ENCODE measurements around the gene USP6.
"Not testable (repeated sequence)": the region's sequence is repeated elsewhere in the genome, so short reads cannot be mapped to it uniquely, and the experiment has no call there.

USP6 gene

DNA sequence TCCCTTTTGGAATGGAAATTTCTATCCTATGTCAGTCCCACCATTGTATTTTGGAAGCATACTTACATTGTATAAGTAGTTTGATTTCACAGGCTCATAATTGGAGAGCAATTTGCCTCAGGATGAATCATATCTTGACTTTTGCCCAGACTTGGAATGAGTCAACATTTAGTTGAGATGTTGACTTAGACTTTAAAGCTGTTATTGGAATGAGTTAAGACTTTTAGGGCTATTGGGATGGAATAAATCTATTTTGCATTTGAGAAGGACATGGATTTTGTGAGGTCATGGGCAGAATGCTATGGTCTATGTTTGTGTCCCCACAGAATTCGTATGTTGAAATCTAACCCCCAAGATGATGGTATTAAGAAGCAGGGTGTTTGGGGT, 88.1 kb downstream of the USP6 start:
- Histone ChIP-seq H3K36me3 (ENCODE audit: control insufficient read depth in 4 of 4, insufficient read depth in 4 of 4, low read length in 3 of 4) (no peaks in the 10 kb centered on the region), H3K27ac (ENCODE audit: insufficient read depth in 1 of 2, low read depth in 1 of 2, low read length in 2 of 2, poor library complexity in 1 of 2, severe bottlenecking in 2 of 2) (no peak overlapping the region), H3K4me3 (ENCODE audit: control insufficient read depth in 1 of 7, extremely low read depth in 1 of 7, insufficient read depth in 4 of 7, low read depth in 2 of 7, low read length in 6 of 7) (no peak overlapping the region), H3K27me3 (replicated peaks in 2 of 5; ENCODE audit: control insufficient read depth in 4 of 5, insufficient read depth in 5 of 5, low read length in 4 of 5) (no peaks in the 10 kb centered on the region), H3K4me1 (ENCODE audit: control extremely low read depth in 1 of 4, control insufficient read depth in 4 of 4, insufficient read depth in 4 of 4, low read length in 3 of 4) (no peaks in the 10 kb centered on the region), H3K9me3 (ENCODE audit: control extremely low read depth in 1 of 5, control insufficient read depth in 4 of 5, insufficient read depth in 2 of 5, low read depth in 1 of 5, low read length in 4 of 5) (no peaks in the 10 kb centered on the region)
- ChIA-PET CTCF (no interaction called here), POLR2A (interaction anchor here (0.6 kb wide), 1 partner anchor 36 kb away, joined by 3 read pairs; no protein-coding TSS in a partner anchor)
- DNase-seq: no peak
- WGBS (ENCODE audit: insufficient coverage): 67% methylated on average over 1 of the region's 1 CpG

DNA sequence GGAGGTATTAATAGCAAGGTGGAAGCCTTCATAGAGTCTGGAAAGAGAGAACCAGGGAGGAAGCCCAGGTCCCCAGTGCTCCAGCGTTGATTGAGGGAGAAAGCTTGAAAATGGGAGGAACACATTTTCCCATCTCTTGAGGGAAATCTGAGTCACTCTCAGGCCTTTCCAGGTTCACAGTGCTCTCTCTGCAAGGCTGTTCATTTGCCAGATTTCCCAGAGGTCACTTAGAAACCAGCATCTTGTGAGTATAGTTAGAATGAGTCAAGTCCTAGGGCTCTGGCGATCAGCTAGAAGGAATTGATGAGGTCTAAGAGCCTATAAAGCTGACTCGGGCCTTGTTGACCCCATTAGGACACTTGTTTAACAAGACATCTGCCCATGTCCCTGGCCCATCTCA, 93.6 kb downstream of the USP6 start:
- 100% methylated on average over 2 of the region's 3 CpGs for WGBS (ENCODE audit: insufficient coverage)
- Histone ChIP-seq H3K27me3 (replicated peaks in 2 of 5; ENCODE audit: control insufficient read depth in 4 of 5, insufficient read depth in 5 of 5, low read length in 4 of 5) (no peaks in the 10 kb centered on the region), H3K4me3 (ENCODE audit: control insufficient read depth in 1 of 7, extremely low read depth in 1 of 7, insufficient read depth in 4 of 7, low read depth in 2 of 7, low read length in 6 of 7) (no peak overlapping the region), H3K27ac (ENCODE audit: insufficient read depth in 1 of 2, low read depth in 1 of 2, low read length in 2 of 2, poor library complexity in 1 of 2, severe bottlenecking in 2 of 2) (no peak overlapping the region), H3K9me3 (ENCODE audit: control extremely low read depth in 1 of 5, control insufficient read depth in 4 of 5, insufficient read depth in 2 of 5, low read depth in 1 of 5, low read length in 4 of 5) (no peaks in the 10 kb centered on the region), H3K36me3 (ENCODE audit: control insufficient read depth in 4 of 4, insufficient read depth in 4 of 4, low read length in 3 of 4) (peaks cover 0 to 3% (median 0%) of the 10 kb centered on the region in 4 experiments), H3K4me1 (ENCODE audit: control extremely low read depth in 1 of 4, control insufficient read depth in 4 of 4, insufficient read depth in 4 of 4, low read length in 3 of 4) (no peaks in the 10 kb centered on the region)
- ChIA-PET POLR2A (no interaction called here), CTCF (no interaction called here)
- no peak for DNase-seq

DNA sequence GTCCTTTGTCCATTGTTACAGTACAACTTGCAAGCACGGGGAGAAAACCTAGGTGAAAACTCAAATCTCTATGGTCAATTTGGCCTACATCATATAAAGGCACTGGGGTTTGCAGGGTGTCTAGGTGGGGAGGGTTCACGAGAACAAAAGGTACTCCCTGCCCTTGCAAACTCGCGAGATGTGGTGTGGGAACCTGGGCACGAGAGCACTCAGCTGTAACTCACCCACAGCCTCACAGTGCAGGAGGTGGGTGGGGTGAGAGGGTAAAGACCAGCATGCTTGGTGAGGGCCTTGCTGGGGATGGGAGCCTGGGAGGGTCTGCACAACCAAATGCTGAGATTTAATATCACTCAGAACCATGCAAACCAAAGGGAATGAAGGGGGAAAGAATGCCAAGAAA, 94.3 kb downstream of the USP6 start:
- CTCF ChIA-PET: no interaction called here
- no peaks in the 10 kb centered on the region for H3K27me3 ChIP-seq (replicated peaks in 2 of 5; ENCODE audit: control insufficient read depth in 4 of 5, insufficient read depth in 5 of 5, low read length in 4 of 5)
- DNase-seq: no peak
- POLR2A ChIA-PET: no interaction called here
- no peak overlapping the region for H3K4me3 ChIP-seq (ENCODE audit: control insufficient read depth in 1 of 7, extremely low read depth in 1 of 7, insufficient read depth in 4 of 7, low read depth in 2 of 7, low read length in 6 of 7)
- H3K27ac ChIP-seq (ENCODE audit: insufficient read depth in 1 of 2, low read depth in 1 of 2, low read length in 2 of 2, poor library complexity in 1 of 2, severe bottlenecking in 2 of 2): no peak overlapping the region
- H3K4me1 ChIP-seq (ENCODE audit: control extremely low read depth in 1 of 4, control insufficient read depth in 4 of 4, insufficient read depth in 4 of 4, low read length in 3 of 4): no peaks in the 10 kb centered on the region
- 100% methylated on average over 1 of the region's 5 CpGs for WGBS (ENCODE audit: insufficient coverage)
- H3K36me3 ChIP-seq (ENCODE audit: control insufficient read depth in 4 of 4, insufficient read depth in 4 of 4, low read length in 3 of 4): peaks cover 0 to 3% (median 1%) of the 10 kb centered on the region in 4 experiments
- H3K9me3 ChIP-seq (ENCODE audit: control extremely low read depth in 1 of 5, control insufficient read depth in 4 of 5, insufficient read depth in 2 of 5, low read depth in 1 of 5, low read length in 4 of 5): no peaks in the 10 kb centered on the region

DNA sequence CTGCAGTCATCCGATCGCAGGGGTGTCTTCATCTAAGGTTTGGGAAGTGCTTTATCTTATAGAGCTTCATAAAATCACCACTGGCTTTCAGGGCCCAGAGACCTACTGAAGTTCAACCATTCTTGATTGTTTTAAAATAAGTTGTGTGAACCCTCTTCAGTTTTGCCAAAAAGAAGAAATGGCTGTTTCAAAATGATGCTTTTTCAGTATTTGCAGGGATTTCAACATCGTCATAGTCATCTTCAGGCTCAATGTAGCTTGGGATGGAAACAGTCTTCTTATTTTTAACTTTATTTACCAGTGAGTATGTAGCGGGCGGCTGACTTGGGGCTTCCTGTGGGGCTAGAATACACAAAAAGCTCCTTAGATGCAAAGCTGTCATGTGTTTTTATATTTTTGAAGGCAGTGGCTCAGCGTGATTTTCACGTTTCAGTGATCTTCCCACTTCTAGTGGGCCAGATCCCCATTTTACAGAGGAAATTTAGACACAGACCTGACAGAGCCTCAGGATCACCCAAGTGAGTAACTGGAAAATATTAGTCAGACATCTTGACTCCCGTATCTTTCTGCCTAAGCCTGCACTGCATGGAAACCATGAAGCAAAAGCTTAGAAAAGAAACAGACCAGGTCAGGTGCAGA, 94.9 kb downstream of the USP6 start:
- no peaks in the 10 kb centered on the region for H3K9me3 ChIP-seq (ENCODE audit: control extremely low read depth in 1 of 5, control insufficient read depth in 4 of 5, insufficient read depth in 2 of 5, low read depth in 1 of 5, low read length in 4 of 5)
- 100% methylated on average over 4 of the region's 8 CpGs for WGBS (ENCODE audit: insufficient coverage)
- H3K27me3 ChIP-seq (replicated peaks in 2 of 5; ENCODE audit: control insufficient read depth in 4 of 5, insufficient read depth in 5 of 5, low read length in 4 of 5): no peaks in the 10 kb centered on the region
- no peak for DNase-seq
- ChIA-PET CTCF (interaction anchor here (1.1 kb wide), 1 partner anchor 12 kb away, joined by 3 read pairs; no protein-coding TSS in a partner anchor), POLR2A (no interaction called here)
- H3K36me3 ChIP-seq (ENCODE audit: control insufficient read depth in 4 of 4, insufficient read depth in 4 of 4, low read length in 3 of 4): peaks cover 0 to 4% (median 1%) of the 10 kb centered on the region in 4 experiments
- H3K27ac ChIP-seq (ENCODE audit: insufficient read depth in 1 of 2, low read depth in 1 of 2, low read length in 2 of 2, poor library complexity in 1 of 2, severe bottlenecking in 2 of 2): no peak overlapping the region
- no peaks in the 10 kb centered on the region for H3K4me1 ChIP-seq (ENCODE audit: control extremely low read depth in 1 of 4, control insufficient read depth in 4 of 4, insufficient read depth in 4 of 4, low read length in 3 of 4)
- no peak overlapping the region for H3K4me3 ChIP-seq (ENCODE audit: control insufficient read depth in 1 of 7, extremely low read depth in 1 of 7, insufficient read depth in 4 of 7, low read depth in 2 of 7, low read length in 6 of 7)

- no peaks in the 10 kb centered on the region for H3K9me3 ChIP-seq (ENCODE audit: control extremely low read depth in 1 of 5, control insufficient read depth in 4 of 5, insufficient read depth in 2 of 5, low read depth in 1 of 5, low read length in 4 of 5)
- DNase-seq: no peak
- H3K4me1 ChIP-seq (ENCODE audit: control extremely low read depth in 1 of 4, control insufficient read depth in 4 of 4, insufficient read depth in 4 of 4, low read length in 3 of 4): no peaks in the 10 kb centered on the region
- 100% methylated on average over 4 of the region's 7 CpGs for WGBS (ENCODE audit: insufficient coverage)
- H3K27ac ChIP-seq (ENCODE audit: insufficient read depth in 1 of 2, low read depth in 1 of 2, low read length in 2 of 2, poor library complexity in 1 of 2, severe bottlenecking in 2 of 2): no peak overlapping the region
- H3K4me3 ChIP-seq (ENCODE audit: control insufficient read depth in 1 of 7, extremely low read depth in 1 of 7, insufficient read depth in 4 of 7, low read depth in 2 of 7, low read length in 6 of 7): no peak overlapping the region
- POLR2A ChIA-PET: no interaction called here
- H3K36me3 ChIP-seq (ENCODE audit: control insufficient read depth in 4 of 4, insufficient read depth in 4 of 4, low read length in 3 of 4): peaks cover 0 to 4% (median 1%) of the 10 kb centered on the region in 4 experiments
- CTCF ChIA-PET: interaction anchor here (1.1 to 1.4 kb wide), 3 partner anchors 13 to 98 kb away, joined by 3 to 4 read pairs (median 3); no protein-coding TSS in a partner anchor
- H3K27me3 ChIP-seq (replicated peaks in 2 of 5; ENCODE audit: control insufficient read depth in 4 of 5, insufficient read depth in 5 of 5, low read length in 4 of 5): no peaks in the 10 kb centered on the region
Observed at GRCh38 chr17:5211458-5211857, 95.6 kb downstream of the USP6 start.

GRCh38 chr17:5217562-5217961, 101.7 kb downstream of the USP6 start:
- CTCF ChIA-PET; H3K9me3 ChIP-seq (ENCODE audit: control extremely low read depth in 1 of 5, control insufficient read depth in 4 of 5, insufficient read depth in 2 of 5, low read depth in 1 of 5, low read length in 4 of 5); H3K27me3 ChIP-seq (replicated peaks in 2 of 5; ENCODE audit: control insufficient read depth in 4 of 5, insufficient read depth in 5 of 5, low read length in 4 of 5); H3K4me3 ChIP-seq (ENCODE audit: control insufficient read depth in 1 of 7, extremely low read depth in 1 of 7, insufficient read depth in 4 of 7, low read depth in 2 of 7, low read length in 6 of 7); H3K27ac ChIP-seq (ENCODE audit: insufficient read depth in 1 of 2, low read depth in 1 of 2, low read length in 2 of 2, poor library complexity in 1 of 2, severe bottlenecking in 2 of 2); DNase-seq; H3K4me1 ChIP-seq (ENCODE audit: control extremely low read depth in 1 of 4, control insufficient read depth in 4 of 4, insufficient read depth in 4 of 4, low read length in 3 of 4); H3K36me3 ChIP-seq (ENCODE audit: control insufficient read depth in 4 of 4, insufficient read depth in 4 of 4, low read length in 3 of 4): not testable (repeated sequence)
- POLR2A ChIA-PET: interaction anchor here (0.6 kb wide), 1 partner anchor 223 kb away, joined by 3 read pairs; no protein-coding TSS in a partner anchor
- no CpG with 5 or more reads among the region's 5 CpGs for WGBS (ENCODE audit: insufficient coverage)

DNA sequence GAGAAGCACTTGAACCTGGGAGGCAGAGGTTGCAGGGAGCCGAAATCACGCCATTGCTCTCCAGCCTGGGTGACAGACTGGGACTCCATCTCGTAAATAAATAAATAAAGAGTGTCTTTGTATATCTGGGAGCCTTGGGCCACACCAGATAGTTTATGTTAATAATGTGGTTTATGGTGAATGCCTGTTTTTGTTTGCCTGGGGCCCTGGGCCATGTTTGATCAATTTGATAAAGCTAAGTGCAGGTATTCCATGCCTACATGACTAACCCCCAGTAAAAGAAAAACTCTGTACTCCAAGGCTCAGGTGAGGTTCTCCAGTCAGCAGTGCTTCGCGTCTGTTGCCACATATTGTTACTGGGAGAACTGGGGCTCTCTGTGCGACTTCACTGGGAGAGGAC, 103.7 kb downstream of the USP6 start:
- 100% methylated on average over 6 of the region's 6 CpGs for WGBS (ENCODE audit: insufficient coverage)
- Histone ChIP-seq H3K36me3 (ENCODE audit: control insufficient read depth in 4 of 4, insufficient read depth in 4 of 4, low read length in 3 of 4) (peaks cover 0 to 6% (median 3%) of the 10 kb centered on the region in 4 experiments), H3K9me3 (ENCODE audit: control extremely low read depth in 1 of 5, control insufficient read depth in 4 of 5, insufficient read depth in 2 of 5, low read depth in 1 of 5, low read length in 4 of 5) (no peaks in the 10 kb centered on the region), H3K27me3 (replicated peaks in 2 of 5; ENCODE audit: control insufficient read depth in 4 of 5, insufficient read depth in 5 of 5, low read length in 4 of 5) (no peaks in the 10 kb centered on the region), H3K4me3 (ENCODE audit: control insufficient read depth in 1 of 7, extremely low read depth in 1 of 7, insufficient read depth in 4 of 7, low read depth in 2 of 7, low read length in 6 of 7) (no peak overlapping the region), H3K4me1 (ENCODE audit: control extremely low read depth in 1 of 4, control insufficient read depth in 4 of 4, insufficient read depth in 4 of 4, low read length in 3 of 4) (peaks cover 0 to 6% (median 0%) of the 10 kb centered on the region in 4 experiments), H3K27ac (ENCODE audit: insufficient read depth in 1 of 2, low read depth in 1 of 2, low read length in 2 of 2, poor library complexity in 1 of 2, severe bottlenecking in 2 of 2) (no peak overlapping the region)
- CTCF ChIA-PET: interaction anchor here (1.0 to 1.6 kb wide), 2 partner anchors 11 to 88 kb away, joined by 3 read pairs; no protein-coding TSS in a partner anchor
- POLR2A ChIA-PET: interaction anchor here (0.6 kb wide), 1 partner anchor 39 kb away, joined by 3 read pairs; no protein-coding TSS in a partner anchor
- no peak for DNase-seq
